Measurements from ENCODE around the gene ABCA13.

ABCA13 gene

DNA sequence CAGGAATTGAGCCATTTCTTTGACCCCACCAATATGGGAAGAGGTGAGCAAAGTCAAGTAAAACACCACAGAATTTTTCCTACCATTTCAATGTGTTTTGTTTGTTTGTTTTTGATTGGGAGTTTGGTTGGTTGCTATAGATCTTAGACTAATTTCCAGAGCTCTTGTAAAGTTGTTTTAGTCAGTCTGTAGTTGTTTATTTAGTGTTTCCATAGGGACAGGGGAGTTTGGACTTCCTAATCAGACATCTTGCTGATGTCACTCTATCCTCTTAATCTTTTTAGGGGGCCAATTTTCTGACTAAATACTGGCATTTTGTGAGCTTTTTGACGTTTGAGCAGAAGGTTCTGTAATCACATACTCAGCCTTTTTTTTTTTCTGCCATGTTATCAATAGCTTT lies 266.9 kb downstream of the ABCA13 start:
- no peak for DNase-seq

DNA sequence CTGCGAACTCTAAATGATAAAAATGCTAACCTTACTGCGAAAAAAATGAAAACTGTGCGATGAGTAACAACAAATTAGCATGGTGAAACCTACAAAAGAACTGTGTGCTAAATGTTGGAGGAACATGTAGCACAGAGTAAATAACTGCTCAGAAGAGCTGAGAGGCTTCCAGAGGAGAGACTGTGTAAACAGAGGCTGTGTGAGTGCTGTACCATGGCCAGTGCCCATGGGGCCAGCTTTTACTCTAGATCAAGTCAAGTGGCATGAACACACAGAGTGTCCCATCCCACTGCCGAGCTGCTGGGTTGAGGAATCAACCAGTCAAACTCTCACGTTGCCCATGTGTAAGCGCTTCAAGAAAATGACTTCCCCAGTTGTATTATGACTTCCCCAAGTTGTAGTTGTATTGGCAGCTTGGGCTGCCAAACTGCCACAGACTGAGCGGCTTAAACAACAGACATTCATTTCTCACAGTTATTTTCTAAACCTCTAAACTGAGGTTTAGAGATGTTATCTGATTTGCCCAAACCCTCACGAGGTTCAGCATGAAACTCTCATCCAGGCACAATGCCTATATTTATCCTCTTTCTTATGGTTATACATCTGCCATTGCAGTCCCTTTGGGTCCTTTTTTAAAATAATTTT lies 270.7 kb downstream of the ABCA13 start:
- DNase-seq = no peak

DNA sequence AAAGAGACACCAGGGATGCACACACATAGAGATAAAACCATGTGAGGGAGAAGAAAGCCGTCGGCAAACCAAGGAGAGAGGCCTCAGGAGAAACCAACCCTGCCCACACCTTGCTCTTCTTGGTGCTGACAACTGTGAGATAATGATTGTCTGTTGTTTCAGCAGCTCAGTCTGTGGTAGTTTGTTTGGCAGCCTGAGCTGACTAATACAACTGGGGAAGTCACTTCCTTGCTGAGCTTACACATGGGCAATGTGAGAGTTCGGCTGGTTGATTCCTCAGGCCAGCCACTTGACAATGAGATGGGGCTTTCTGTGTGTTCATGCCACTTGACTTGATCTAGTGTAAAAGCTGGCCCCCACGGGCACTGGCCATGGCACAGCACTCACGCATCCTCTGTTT lies 271.8 kb downstream of the ABCA13 start:
- no peak for DNase-seq

DNA sequence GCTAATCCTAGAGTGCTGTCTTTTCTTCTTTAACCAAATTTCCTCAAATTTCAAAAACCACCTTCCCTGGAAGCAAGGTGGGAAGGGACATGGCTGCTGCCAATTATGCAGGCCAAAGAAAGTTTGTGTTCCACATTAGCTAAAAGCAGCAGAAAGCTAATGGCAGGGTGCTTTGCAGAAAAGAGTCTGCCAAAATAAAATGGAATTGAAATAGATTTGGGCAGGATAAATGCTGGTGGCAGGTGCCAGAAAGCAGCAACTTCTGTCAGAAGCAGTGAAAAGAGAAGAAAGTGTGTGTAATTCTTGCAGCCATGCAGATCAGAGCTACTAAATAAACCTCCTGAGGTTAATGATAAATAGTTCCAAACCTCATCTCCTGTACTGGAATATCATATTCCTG lies 275.5 kb downstream of the ABCA13 start:
- no peak for DNase-seq

DNA sequence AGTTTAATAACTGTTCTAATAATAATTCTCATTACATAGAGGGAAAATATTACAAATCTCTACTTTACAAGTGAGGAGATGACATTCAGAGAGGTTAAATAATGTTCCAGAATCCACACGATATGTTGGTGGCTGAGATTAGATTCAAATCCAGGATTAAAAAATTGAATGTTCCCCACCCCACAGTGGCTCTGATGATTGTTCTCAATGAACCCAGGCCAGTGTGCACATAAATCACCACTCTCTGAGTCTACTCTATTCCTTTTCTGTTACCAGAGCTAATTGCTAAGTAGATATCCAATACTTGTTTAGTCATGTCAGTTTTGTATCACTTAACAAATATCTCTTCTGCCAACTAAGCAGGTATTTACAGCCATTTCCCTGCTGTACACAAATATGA lies 281.0 kb downstream of the ABCA13 start:
- DNase-seq = no peak

DNA sequence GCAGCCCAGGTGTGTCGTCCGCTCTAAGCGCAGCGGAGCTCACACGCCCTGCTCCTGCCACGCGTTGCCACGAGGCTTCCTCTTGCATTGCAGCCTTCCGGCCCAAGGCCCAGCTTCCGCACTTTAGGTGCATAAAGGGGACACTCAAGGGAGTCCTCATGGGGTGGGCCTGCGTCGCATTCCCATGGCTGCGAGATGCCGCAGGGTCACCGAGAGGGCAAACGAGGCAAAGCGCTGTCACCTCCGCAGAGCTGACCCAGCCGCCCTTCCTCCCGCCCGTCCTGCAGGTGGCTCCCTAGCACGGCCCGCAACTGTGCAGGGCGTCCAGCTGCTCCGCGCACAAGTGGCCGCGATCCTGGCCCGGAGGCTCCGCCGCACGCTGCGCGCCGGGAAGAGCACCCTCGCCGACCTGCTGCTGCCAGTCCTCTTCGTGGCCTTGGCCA lies 283.5 kb downstream of the ABCA13 start:
- DNase-seq = no peak

DNA sequence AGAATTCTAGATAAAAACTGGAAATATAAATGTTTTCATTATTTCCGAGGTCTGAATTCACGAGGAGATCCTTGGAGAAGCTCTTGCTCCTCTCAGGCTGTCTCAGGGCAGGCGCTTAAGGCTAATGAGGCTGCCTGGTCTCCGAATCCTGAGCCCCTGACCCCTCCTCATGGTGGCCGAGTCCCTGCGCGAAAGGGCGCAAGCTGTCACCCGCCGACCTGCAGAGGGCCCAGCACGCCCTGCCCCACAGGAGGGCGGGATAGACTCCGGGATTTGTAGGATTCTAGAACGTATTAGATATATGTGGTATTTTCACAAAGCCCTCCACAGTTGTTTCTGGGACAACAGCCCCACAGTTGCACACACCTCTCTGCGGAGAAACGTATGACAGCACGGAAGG lies 284.1 kb downstream of the ABCA13 start:
- no peak for DNase-seq

DNA sequence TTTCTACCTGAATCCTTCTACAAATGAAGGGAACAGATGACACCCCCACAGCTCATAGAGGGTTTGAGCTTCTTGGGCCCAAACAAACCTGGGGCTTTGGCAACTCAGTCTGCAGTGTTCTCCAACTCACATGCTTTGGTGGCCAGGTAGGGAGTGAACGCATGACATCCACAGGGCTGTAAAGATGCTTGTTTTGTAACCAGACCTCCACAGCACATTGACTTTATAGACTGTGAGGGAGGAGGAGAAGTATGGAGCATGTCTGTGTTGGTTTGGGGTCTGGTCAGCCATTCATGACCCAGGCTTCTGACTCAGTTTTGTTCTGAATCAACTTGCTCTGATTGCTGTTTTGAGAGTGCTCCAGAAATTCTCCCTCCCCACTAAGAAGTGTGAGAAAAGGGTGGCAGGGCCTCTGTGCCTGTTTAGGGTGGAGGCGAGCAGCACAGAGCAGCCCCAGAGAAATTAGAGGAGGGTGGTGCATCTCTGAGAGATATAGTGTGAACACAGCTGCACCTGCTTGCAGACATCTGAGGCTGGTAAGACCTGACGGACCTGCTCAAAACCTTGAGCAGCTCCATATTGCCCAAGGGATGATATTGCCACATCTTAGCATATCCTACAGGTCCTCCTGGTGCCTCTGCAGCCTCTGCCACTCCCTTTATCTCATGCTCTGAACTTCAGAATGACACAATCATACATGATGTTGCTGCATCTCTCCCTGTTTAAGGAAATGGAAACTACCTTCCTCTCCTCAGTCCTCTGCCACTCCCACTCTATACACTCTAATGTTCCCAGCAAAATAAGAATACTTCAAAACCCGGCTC lies 287.7 kb downstream of the ABCA13 start:
- no peak for DNase-seq

DNA sequence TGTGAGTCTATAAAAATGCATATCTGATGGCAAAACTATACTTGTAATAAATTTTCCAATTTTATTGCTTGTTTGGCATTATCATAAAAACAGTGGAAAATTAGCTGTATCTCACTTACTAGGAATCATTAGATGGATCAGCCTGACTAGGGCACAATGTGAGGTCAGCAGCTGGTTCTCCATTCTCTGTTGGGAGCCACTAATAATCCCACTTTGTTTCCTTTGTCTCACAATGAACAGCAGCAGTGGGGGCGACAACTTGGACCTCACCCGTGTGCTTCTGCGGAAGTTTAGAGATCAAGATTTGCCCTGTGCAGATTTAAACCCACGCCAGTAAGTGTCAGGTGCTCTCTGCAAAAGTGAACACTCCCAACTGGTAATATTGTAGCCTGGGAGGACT lies 295.5 kb downstream of the ABCA13 start:
- DNase-seq = no peak

DNA sequence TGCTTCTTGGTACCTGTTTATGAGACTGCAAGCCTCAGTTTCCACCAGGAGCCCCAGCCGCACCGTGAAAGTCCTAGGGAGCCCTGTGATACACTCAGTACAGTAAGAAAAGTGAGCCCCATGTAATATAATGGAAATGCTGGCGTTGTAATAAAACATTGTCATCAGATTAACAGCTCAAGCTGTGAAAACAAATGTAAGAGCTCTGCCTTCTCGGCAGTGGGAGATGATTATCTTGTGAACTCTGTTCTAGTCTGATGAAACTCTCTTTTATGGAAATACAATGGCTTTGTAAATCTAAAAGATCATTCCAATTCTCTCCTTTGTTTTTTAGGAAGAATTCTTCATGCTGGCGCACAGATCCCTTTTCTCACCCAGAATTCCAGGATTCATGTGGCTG lies 299.9 kb downstream of the ABCA13 start:
- DNase-seq = no peak

DNA sequence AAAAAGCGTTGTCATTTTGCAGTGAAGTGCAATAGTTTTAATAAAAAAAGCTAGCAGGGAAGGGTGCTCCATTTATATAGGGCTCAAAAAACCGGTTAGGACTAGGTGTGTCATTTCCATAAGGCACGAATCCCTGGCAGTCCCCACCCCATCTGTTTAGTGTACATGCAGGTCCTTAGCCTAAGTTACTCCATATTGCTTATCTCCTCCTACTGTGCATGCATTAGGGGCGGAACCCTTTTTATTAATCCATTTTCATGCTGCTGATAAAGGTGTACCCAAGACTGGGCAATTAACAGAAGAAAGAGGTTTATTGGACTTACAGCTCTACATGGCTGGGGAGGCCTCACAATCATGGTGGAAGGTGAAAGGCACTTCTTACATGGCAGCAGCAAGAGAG lies 301.4 kb downstream of the ABCA13 start:
- DNase-seq = no peak

DNA sequence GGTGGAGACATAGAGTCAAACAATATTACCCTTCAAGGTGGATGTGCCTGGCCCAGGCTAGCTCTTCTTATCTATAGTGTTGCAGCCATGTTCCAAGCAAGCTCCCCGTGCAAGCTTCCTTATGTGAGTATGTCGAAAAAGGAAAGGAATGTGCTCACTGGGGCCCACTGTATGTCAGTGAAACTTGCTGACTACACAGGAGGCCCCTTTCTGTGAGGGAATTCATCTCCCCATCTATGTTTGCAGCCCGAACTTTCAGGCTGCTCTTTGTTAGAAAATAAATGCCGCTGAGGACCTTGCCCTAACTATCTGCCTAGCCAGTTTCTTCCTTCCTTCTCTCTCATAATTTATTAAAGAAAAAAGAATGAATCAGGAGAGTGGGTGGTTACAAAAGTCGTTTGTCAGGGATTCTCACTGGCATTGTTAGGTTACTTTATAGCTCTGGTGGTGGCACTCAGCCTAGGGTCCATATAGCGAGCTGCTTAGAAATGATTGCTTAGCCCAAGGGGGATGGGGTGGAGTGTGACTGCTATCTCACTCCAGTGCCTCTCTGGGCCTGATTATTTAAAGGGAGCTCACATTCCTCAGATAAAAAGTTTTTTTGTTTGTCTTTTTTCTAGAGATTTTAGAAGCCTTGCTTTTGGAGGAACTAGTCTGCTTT lies 302.1 kb downstream of the ABCA13 start:
- DNase-seq = no peak

DNA sequence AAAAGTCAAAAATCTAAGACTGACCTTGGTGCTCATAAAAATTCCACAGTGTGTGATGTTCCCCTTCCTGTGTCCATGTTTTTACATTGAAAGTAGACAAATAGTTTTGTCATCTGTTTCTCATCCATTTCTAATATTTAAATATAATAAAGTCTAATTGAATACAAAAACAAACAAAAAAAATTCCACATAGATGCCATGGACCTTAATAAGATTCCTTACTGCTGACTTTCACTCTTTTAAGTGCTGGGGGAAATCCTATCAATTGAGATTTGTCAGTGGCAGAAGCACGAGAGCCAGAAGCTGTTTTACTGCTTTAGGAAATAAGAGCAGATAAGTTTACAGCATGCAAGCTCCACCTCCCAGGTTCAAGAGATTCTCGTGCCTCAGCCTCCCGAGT lies 310.0 kb downstream of the ABCA13 start:
- no peak for DNase-seq

DNA sequence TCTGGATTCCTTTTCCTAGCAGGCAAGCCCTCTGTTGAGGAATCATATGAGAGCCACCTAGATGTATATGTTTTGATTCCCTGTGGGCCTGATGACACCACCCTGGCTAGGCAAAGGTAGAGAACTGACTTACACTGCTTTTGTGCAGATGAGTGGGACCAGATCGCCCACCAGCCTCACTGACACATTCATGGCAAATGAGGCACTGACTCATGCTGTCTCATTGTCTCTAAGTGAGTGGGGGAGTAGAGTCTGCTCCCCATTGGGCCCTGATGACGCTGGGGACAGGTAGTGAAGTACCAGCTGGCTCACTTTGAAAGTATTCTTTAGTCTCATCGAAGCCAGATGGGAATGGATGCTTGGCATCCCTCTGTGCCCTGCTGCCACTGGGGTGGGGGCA lies 326.3 kb downstream of the ABCA13 start:
- DNase-seq = no peak

DNA sequence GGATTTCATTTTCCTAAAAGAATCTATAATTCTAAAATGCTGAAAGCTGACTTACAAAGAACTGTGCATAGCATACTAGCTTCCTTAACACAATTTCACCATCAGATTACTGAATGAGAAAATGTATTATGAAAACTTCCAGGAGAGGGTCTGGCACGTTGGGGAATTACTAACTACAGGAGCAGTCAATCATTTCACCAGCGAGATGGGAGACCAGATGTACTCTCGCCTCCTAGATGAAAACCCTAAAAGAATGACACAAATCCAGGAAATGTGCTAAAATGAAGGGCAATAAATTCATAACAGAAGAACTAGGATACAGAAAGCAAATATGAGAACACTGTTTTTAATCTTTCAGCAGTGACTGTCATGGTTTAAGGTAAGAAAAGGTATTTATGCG lies 330.8 kb downstream of the ABCA13 start:
- DNase-seq = no peak

DNA sequence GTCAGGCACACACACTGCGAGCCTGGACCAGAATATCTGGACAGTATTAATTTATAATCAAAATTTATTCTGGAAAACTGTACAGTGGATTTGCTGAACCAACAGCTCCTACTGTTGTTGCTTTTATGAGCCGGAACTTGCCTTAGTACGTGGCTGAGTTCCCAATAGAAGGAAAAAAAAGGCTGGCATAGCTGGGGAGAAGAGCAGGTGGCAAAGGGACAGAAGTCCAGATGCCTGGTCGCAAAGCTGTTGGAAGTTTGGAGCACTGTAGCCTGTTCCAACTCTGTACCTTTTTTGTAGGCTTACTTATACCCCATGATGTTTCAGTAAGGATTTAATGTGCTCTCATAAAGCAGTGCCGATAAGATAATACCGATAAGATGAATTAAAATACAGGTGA lies 333.8 kb downstream of the ABCA13 start:
- no peak for DNase-seq

DNA sequence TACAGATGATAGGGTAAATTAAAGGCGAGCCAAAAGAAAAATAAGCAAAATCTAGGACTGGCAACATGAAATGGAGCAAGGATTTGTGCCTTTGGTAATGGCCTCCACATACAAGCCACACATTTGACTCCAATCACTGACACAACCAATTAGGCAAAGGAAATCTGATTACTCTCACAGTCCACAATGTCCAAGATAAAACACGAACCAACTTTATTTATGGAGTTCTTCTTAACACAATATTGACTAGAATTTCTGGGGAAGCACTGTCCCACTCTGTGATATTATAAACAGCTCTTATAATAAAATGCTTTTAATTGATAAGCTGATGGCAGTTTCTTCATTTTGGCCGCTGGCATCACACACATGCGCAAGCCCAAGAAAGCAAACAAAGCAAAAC lies 334.2 kb downstream of the ABCA13 start:
- DNase-seq = no peak

DNA sequence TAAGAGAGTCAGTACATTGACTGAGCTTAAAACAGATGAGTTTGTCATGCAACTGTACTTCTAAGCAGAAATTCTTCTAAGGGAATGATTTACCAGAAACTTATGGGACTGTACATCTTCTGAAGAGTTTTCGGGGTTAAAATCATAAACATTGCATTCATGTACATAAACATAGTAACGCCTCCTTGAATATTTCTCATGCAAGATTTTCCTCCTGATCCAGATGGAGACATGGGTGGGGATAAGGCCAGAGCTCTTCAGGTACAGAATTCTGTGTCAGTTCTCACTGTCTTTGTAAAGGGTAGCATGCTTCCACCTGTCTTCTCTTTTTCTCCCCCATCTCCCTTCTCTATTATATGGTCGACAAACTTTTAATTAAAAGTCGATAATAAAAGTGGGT lies 335.3 kb downstream of the ABCA13 start:
- no peak for DNase-seq

DNA sequence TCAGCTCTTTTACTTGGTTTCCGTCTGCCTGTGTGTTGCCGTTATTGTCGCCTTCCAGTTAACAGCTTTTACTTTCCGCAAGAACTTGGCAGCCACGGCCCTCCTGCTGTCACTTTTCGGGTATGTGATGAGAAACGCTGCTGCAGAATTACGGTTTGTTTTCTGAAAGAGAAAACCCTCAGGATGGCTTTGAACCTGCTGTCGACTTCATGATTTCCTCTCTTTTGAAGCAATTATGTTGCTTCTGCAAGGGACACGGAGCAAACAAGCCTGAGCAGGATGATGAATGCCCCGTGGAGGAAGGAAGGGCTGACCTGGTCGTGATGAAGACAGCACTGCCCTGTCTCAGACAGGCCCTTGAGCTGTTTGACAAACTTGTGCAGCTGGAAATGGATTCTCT lies 339.8 kb downstream of the ABCA13 start:
- no peak for DNase-seq

DNA sequence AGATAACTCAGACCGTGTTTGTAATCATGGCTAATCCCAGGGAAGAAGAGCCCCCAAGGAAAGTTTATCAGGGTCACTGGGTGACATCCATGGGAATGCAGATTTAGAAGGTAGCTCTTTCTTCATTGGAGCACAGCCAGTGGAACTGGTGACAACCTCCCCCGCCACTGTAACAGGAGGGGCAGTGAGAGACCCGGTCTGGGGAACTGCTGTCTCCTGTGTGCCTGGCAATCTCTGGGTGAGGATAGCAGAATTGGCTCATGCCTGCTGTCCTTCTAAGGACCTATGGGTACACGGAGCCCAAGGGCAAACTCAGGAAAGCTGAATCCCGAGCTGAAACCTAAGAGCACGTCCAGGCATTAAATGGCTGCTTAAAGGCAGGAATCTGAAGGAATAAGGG lies 341.6 kb downstream of the ABCA13 start:
- no peak for DNase-seq

DNA sequence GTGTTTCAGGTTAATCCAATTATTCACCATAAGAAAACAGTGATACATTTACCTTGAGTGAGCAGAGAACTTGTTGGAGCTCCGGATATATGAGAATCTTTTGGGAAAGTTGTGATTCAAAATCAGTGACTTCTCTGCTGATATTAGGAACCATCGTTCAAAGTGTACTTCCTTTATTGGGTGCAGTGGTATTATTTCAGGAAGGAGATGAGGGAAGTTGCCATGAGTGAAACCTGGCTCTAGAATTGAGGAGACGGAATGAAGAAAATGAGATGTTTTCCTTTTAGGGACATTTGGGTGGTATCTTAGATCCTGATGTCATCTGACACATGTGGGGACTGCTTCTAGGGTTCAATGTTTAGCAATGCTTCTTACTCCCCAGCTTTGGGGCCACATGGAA lies 343.9 kb downstream of the ABCA13 start:
- no peak for DNase-seq

DNA sequence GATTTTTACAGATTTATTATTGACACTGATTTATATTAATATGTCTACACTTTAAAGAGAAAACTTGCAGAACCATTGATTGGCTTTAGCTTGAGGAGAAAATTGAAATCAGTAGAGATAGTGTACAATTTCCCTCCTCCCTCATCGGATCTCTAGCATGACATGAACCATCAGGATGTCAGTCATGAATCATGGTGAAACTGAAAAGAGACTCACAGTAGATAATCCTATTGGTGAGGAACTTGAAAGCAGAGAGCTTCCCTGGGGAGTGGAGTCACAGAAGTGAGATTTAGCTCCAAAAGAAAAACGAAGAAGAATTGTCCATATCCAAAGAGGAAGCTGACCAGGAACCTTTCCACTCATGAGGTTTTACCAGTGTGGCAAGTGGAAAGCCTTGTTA lies 346.8 kb downstream of the ABCA13 start:
- no peak for DNase-seq

DNA sequence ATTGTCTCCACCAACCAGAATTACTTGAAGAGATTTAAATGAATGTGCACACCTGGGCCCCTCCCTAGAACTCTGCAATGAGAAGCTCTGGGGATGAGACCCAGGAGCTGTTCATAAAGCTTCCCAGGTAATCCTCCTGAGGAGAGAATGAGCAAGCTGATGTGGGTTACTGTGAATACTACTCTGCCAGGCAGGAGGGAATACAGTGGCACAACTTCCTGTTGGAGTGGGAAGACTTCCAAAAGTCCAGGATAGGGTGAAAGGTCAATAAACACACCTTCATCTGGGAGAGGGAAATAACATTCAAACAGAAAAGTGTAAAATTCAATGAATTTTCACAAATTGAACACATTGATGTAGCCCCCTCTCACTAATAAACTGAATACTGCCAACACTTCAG lies 351.4 kb downstream of the ABCA13 start:
- DNase-seq = no peak

All from NCI-H226 (cell line).